ENCODE results near the gene RBM7.

Gene RBM7

GRCh38 chr11:114400216-114400914, at the start of gene RBM7, which contains the start of gene C11orf71:
TSS of gene RBM7 (plus strand) at chr11:114400666. CDS start at chr11:114400672, 6 bp downstream.
TSS of gene C11orf71 (minus strand) at chr11:114400511. CDS start at chr11:114400331, 180 bp downstream.
- DNase-seq: peak; percentile 98

GRCh38 chr11:114353443-114353842, 47.0 kb upstream of the RBM7 start:
- no peak for DNase-seq

DNA sequence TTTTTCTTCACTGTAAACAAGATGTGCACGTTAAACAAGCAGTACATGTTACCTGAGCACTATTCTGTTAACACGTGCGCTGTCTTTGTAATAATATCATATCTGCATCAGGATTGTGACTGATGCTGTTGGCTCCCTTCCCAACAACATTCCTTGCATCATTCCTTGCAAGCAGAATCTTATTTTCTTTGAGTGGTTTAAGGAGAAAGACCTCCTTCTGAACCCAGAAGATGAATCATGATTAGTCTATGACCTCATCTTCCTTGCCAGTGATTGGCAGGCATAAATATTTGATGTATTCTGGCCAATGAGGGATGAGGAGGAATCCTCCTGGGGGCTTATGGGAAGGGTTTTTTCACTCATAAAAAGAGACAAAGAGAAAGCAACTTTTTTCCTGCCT, 46.4 kb upstream of the RBM7 start:
- no peak for DNase-seq

DNA sequence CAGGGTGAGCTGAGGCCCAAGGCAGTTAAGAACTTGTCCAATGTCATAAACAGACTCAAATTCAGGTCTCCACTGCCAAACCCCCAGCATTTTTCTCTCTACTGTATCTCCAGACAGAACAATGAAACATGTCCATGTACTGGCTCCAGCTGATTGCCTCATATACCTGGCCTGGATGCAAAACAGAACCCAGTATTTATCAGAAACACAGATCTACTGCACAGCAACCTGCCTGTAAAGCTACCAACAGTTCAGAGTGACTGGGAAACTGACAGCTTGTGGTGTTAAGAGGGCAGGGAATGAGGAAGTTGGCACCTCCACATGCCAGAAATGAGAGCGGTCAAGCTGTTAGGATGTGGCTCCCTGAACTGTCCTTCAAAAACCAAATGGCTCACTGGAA, 41.8 kb upstream of the RBM7 start:
- no peak for DNase-seq

GRCh38 chr11:114359342-114359741, 41.1 kb upstream of the RBM7 start:
- DNase-seq: no peak

DNA sequence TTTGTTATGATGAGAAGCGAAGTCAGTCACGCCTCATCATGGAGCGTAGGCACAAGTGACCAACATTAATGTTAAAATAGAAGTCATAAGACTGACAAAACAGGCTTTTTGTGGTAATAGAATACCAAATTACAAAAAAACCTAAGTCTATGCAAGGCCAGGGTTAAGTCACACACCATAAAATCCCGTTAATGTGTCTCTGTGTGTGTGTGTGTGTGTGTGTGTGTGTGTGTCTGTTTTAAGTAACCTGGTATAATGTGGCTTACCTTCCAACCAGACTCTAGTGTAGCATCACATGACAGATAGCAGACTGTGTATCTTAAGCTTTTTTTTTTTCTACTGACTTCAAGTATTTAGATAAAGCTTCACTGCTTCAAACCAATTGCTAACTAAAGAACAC, 38.1 kb upstream of the RBM7 start:
- DNase-seq: no peak

DNA sequence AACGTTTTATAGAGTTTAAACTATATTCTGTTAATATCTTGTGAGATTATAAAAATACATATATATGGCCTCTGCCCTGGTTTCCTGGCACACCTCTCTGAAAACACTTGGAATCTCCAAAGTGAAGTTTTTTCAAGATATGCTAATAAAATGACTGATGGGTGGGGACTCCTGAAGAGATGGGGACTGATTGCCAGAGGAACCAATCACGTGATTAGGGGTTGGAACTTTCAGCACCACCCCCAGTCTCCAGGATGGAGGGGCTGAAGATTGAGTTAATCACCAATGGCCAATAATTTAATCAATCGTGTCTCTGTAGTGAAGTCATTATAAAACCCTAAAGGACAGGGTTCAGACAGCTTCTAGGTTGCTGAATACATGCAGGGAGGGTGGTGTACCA, 37.5 kb upstream of the RBM7 start:
- DNase-seq: no peak

DNA sequence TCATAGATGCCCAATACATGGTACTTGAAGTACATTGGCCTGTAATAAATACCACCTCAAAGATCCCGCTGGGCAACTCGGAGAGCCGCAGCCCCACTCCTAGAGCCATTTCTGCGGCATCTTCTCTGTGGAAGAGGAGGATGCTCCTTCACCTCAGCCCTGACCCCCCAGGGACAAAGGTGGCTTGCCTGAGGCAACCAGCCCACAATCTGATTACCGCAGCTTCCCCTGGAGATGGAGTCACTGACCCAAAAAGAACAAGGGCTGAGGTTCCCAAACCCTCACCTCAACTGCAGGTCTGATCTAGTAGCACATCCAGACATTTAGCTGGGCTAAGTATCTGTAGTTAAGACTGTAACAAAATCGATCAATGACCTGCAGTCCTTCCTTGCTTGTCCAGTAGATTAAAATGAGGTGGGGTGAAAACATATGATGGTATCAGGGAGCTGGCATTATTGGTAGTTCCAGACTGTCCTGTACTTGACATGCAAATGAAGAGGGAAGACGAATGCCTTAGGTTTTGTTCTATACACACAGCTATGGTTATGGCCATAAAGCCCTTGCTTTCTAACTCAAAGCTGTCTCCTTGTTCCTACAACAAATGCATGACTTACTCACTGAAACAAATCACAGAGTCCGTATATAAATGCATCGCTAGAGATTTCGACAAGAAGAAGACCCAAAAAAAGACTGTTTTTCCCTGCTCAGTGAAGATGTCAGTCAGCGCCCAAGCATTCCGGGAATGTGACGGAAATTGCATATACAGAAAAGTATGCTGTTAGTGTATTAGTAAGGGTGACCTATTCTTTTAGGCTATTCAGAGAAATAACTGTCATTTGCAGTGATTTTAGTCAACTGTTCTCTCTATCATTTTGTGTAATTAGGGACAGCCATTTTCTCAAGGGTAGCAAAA, 33.9 kb upstream of the RBM7 start:
- no peak for DNase-seq

DNA sequence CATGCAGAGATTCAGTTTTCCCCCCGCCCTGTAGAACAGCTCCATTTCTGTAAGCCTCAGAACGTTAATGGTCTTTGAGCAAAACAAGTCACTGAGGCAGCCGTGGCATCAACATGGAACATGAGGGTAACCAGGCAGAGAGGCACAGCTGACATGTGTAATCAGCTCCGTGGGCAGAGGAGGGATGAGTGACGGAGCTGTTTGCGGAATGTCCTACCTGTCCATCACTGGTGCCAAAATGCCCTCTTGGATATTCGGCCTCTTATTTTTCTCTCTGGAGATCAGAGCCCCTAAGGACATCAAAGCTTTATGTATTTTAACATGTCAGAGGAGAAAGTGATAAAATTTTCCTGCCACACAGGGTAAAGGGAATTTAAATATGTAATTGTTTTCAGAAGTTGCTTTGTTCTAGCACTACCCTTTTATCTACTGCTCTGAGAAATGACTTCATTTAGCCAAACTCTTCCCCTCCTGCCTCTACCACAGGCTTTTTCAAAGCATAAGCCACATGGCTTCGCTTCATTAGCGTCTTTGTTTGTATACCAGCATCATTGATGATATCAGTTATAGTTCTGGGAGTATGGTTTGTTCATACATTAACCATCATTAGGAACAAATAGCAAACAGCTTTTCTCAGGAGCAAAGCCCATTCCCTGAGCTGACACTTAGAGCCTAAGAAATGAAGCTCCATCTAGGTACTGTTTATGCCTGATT, 33.1 kb upstream of the RBM7 start:
- no peak for DNase-seq

GRCh38 chr11:114368918-114369680, 31.4 kb upstream of the RBM7 start:
- DNase-seq: no peak

GRCh38 chr11:114375052-114375451, 25.4 kb upstream of the RBM7 start:
- DNase-seq: no peak

DNA sequence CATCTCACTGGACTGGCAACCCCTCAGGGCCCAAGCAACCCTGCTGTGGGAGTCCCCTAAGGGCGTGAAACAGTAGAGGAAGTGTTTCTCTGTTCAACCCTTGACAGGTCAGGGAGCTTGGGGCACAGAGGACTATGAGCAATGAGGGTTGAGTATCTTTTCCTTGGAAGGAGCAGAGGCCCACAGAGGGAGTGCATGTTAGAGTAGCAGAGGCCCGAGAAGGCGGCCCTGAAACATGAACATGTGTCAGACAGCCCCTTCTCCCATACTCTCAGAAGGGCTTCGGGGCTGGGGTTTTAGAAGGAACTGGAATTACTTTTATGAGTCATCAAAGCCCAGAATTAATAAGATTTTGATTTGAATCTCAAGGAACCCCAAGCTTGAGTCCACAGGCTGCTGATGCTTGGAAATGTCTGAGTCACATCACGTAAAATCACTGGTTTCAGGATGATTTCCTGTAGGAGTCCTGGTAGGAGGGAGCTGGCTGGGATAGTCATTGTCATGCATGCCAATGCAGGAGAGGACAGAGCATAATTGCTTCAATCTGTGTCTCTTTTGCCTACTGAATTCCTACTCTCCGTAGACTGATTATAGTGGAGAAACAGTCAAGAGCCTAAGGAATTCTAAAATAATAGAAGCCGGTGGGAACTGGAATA, 22.7 kb upstream of the RBM7 start:
- DNase-seq: no peak

- DNase-seq: no peak
These were observed 20.9 kb upstream of the RBM7 start for GRCh38 chr11:114379394-114380069.

DNA sequence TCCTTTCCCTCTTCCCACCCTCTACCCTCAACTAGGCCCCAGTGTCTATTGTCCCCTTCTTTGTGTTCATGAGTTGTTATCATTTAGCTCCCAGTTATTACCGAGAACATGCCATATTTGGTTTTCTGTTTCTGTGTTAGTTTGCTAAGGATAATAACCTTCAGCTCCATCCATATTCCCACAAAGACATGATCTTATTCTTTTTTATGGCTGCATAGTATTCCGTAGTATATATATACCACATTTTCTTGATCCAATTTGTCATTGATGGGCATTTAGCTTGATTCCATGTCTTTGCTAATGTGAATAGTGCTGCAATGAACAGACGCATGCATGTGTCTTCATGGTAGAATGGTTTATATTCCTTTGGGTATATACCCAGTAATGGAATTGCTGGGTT, 18.0 kb upstream of the RBM7 start:
- no peak for DNase-seq

DNA sequence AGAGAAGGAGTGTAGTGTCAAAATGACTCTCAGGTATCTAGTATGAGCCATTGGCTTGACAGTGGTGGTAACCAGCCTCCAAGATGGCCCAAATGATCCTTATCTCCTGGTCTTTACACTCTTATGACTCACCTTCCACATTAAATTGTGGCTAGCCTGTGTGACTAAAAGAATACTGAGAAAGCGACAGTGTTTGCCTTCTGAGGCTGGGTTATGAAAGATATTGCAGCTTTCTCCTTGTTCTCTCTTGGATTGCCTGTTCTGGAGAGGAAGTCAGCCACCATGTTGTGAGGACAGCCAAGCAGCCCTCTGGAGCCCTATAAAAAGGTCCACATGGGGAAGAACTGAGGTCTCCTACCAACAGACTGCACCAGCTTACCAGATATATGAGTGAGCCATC, 16.0 kb upstream of the RBM7 start:
- no peak for DNase-seq

GRCh38 chr11:114386131-114386530, 14.3 kb upstream of the RBM7 start:
- DNase-seq: no peak

DNA sequence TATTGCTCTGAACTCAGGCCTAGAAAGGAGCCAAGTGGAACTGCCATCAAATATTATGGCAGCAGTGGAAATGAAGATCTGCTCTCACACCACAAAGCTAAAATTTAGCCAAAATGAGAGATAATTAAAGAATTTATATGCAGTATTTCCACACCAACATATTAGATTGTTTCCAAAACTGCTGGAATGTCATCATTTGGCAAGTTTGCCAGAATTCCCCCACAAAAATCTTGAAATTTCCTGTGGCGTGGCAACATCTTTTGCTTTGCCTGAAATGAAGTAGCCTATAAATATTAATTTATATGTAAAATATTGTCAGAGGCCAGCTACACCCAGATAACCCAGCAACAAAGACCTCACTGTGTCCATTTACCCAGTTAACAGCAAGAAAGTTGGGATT, 13.9 kb upstream of the RBM7 start:
- DNase-seq: no peak

- no peak for DNase-seq
These were observed 7.5 kb upstream of the RBM7 start for GRCh38 chr11:114392735-114393667.

GRCh38 chr11:114395736-114396135, 4.7 kb upstream of the RBM7 start:
- no peak for DNase-seq

GRCh38 chr11:114396916-114397315, 3.5 kb upstream of the RBM7 start:
- DNase-seq: no peak
